PFSK-1 (cell line): ENCODE data around the gene MEI1.

Experiments
- POLR2AphosphoS5 ChIP-seq: IDR thresholded peaks from 2 replicates; pipeline ENCODE4 v1.6.1; 2012; ENCODE audit warnings: low read depth, mild to moderate bottlenecking, control low read depth, low read length, moderate library complexity
- REST ChIP-seq, 2 experiments: IDR thresholded peaks; 2 replicates each; pipeline versions ENCODE4 v1.6.1 to v1.8.0; 2011 to 2012; ENCODE audit warnings: low read depth in 2 of 2, low read length in 2 of 2, control low read depth in 1 of 2, inconsistent platforms in 1 of 2, mild to moderate bottlenecking in 1 of 2, moderate library complexity in 1 of 2; ENCODE audit not compliant: insufficient read depth in 1 of 2
- SIN3A ChIP-seq: IDR thresholded peaks from 2 replicates; pipeline ENCODE4 v1.6.1; 2012; ENCODE audit warnings: mild to moderate bottlenecking, low read length, moderate library complexity, borderline replicate concordance; ENCODE audit not compliant: insufficient read depth
- TAF1 ChIP-seq: IDR thresholded peaks from 2 replicates; pipeline ENCODE4 v1.6.1; 2012; ENCODE audit warnings: low read length, control low read depth, borderline replicate concordance; ENCODE audit not compliant: insufficient read depth

GRCh38 chr22:41828516-41828915, 129.2 kb downstream of the MEI1 start:
- TF ChIP-seq POLR2AphosphoS5 (no peak), TAF1 (no peak), REST (IDR thresholded peaks at IDR 0.05; ENCODE audit: insufficient read depth in 1 of 2, low read depth in 2 of 2, low read length in 2 of 2) (no peak), SIN3A (no peak)
